PC-9 (cell line): ENCODE results near the gene METTL8. TPM values are rescaled to one million over a fixed set of nuclear protein-coding genes. Genes with fewer than 3 reads are reported as not detected.

ENCODE experiments used
- BruUV-seq: library from RNA; stranded (reverse); fragments of 400-500 nt; replicated peaks from 2 replicates; lab custom pipeline; 2021; lab: Mats Ljungman, UMichigan
- CTCF ChIA-PET: fragments of 300-600 bp; sonication (Branson Sonifier 250); formaldehyde crosslinking; loops from one replicate; lab custom pipeline; 2022; ENCODE audit warnings: antibody characterized with exemption; lab: Charles Lee
- POLR2A ChIA-PET: fragments of 300-600 bp; sonication (Branson Sonifier 250); formaldehyde crosslinking; loops from one replicate; lab custom pipeline; 2022; ENCODE audit warnings: antibody characterized with exemption; ENCODE audit not compliant: unreplicated experiment; lab: Charles Lee
- DNase-seq, 2 experiments: peaks; one replicate each; pipeline versions ENCODE4 v3.0.0 to v3.0.0-alpha.2; 2015 to 2022; ENCODE audit warnings: mixed read lengths in 1 of 2
- H2AFZ ChIP-seq: fragments of 200-600 bp; sonication (generic); 2 replicates; pipeline ENCODE4 v1.8.1; 2017; ENCODE audit warnings: antibody characterized with exemption
- H3F3A ChIP-seq: fragments of 200-600 bp; sonication (generic); 2 replicates; pipeline ENCODE4 v1.8.1; 2017; ENCODE audit warnings: antibody characterized with exemption, mild to moderate bottlenecking, low read depth; ENCODE audit not compliant: insufficient read depth
- H3K27ac ChIP-seq: fragments of 200-600 bp; sonication (generic); 2 replicates; pipeline ENCODE4 v1.6.1; 2016; ENCODE audit warnings: mixed run types
- H3K27me3 ChIP-seq: fragments of 200-600 bp; sonication (generic); 2 replicates; pipeline ENCODE4 v1.6.1; 2016; ENCODE audit warnings: low read depth, mixed run types; ENCODE audit not compliant: insufficient read depth
- H3K36me3 ChIP-seq: fragments of 200-600 bp; sonication (generic); 2 replicates; pipeline ENCODE4 v1.6.1; 2016; ENCODE audit warnings: low read depth, mixed run types
- H3K4me1 ChIP-seq: fragments of 200-600 bp; sonication (generic); replicated peaks from 2 replicates; pipeline ENCODE4 v1.6.1; 2016; ENCODE audit warnings: mixed run types; ENCODE audit not compliant: insufficient read depth
- H3K4me2 ChIP-seq: fragments of 200-600 bp; sonication (generic); 2 replicates; pipeline ENCODE4 v1.6.1; 2017; ENCODE audit warnings: mixed run types
- H3K4me3 ChIP-seq: fragments of 200-600 bp; sonication (generic); 2 replicates; pipeline ENCODE4 v1.6.1; 2016; ENCODE audit warnings: mixed run types
- H3K79me2 ChIP-seq: fragments of 200-600 bp; sonication (generic); 2 replicates; pipeline ENCODE4 v1.6.1; 2017; ENCODE audit warnings: low read depth, mixed run types
- H3K9me2 ChIP-seq: fragments of 200-600 bp; sonication (generic); 2 replicates; pipeline ENCODE4 v1.8.1; 2017; ENCODE audit warnings: mild to moderate bottlenecking; ENCODE audit not compliant: insufficient read depth
- H3K9me3 ChIP-seq: fragments of 200-600 bp; sonication (generic); 2 replicates; pipeline ENCODE4 v1.8.1; 2016; ENCODE audit warnings: low read depth; ENCODE audit not compliant: insufficient read depth
- H4K20me1 ChIP-seq: fragments of 200-600 bp; sonication (generic); 2 replicates; pipeline ENCODE4 v1.8.1; 2017; ENCODE audit not compliant: insufficient read depth
- CTCF ChIP-seq: fragments of 200-600 bp; sonication (generic); conservative IDR thresholded peaks from 2 replicates; pipeline ENCODE4 v1.6.1; 2017; ENCODE audit warnings: mixed run types, antibody characterized with exemption, mild to moderate bottlenecking, moderate library complexity
- EZH2 ChIP-seq: fragments of 200-600 bp; sonication (generic); IDR thresholded peaks from 2 replicates; pipeline ENCODE4 v1.8.0; 2017; ENCODE audit warnings: antibody characterized with exemption, low read depth
- intact Hi-C: fragments of 100-400 bp; cut with micrococcal nuclease; formaldehyde crosslinking; loops from one replicate; pipeline ENCODE4 v1.10.0; 2022; ENCODE audit not compliant: unreplicated experiment
- total RNA-seq: library from RNA; stranded (reverse); gene quantifications from 2 replicates; pipeline ENCODE4 v1.2.3, GENCODE V29; 2021

Gene METTL8
- total RNA-seq, 1 experiment from 2014 or later, result 21.8 TPM

- H3K27me3 ChIP-seq, result no peaks in the 10 kb centered on the region
- CTCF ChIA-PET, result no interaction called here
- DNase-seq, result no peak
- POLR2A ChIA-PET, result no interaction called here
- no peaks in the 10 kb centered on the region for H3K79me2 ChIP-seq
- intact Hi-C loops, result no loop called here
- no peak overlapping the region for H3K27ac ChIP-seq
- no peaks in the 10 kb centered on the region for H3K9me2 ChIP-seq
- no peaks in the 10 kb centered on the region for H3K36me3 ChIP-seq
- no peaks in the 10 kb centered on the region; the same call in 1 of the 2 replicates for H3F3A ChIP-seq
- no peak overlapping the region for H3K4me3 ChIP-seq
- H3K4me2 ChIP-seq, result no peak overlapping the region
- TF ChIP-seq EZH2 (no peak), CTCF (no peak)
- H4K20me1 ChIP-seq, result no peaks in the 10 kb centered on the region
- H3K9me3 ChIP-seq, result no peaks in the 10 kb centered on the region
- no peaks in the 10 kb centered on the region; the same call in 1 of the 2 replicates for H3K4me1 ChIP-seq
- BruUV-seq, result no TSS peak
- no peak overlapping the region for H2AFZ ChIP-seq
Measured at GRCh38 chr2:171327043-171327496, 106.7 kb downstream of the METTL8 start.

- H3K4me3 ChIP-seq, result no peak overlapping the region
- H3K79me2 ChIP-seq, result no peaks in the 10 kb centered on the region
- no peak overlapping the region for H2AFZ ChIP-seq
- no peak overlapping the region for H3K4me2 ChIP-seq
- DNase-seq, result no peak
- no peaks in the 10 kb centered on the region; the same call in 1 of the 2 replicates for H3K9me2 ChIP-seq
- no peaks in the 10 kb centered on the region for H3K36me3 ChIP-seq
- H3K27me3 ChIP-seq, result no peaks in the 10 kb centered on the region
- no peak overlapping the region for H3K27ac ChIP-seq
- no peaks in the 10 kb centered on the region for H4K20me1 ChIP-seq
- H3F3A ChIP-seq, result no peaks in the 10 kb centered on the region; the same call in 1 of the 2 replicates
- ChIA-PET POLR2A (interaction anchor here (0.5 to 0.8 kb wide), 2 partner anchors 161 to 684 kb away, joined by 5 to 13 read pairs; no protein-coding TSS in a partner anchor), CTCF (interaction anchor here (0.9 kb wide), 1 partner anchor 90 kb away, joined by 3 read pairs; no protein-coding TSS in a partner anchor)
- TF ChIP-seq EZH2 (no peak), CTCF (no peak)
- H3K4me1 ChIP-seq, result no peaks in the 10 kb centered on the region; the same call in 1 of the 2 replicates
- intact Hi-C loops, result no loop called here
- H3K9me3 ChIP-seq, result no peaks in the 10 kb centered on the region
- no TSS peak for BruUV-seq
Measured at GRCh38 chr2:171325886-171326585, 107.8 kb downstream of the METTL8 start.

GRCh38 chr2:171323971-171324528 lies 109.7 kb downstream of the METTL8 start:
- no peak for TF ChIP-seq CTCF
- no peak for TF ChIP-seq EZH2
- H3K9me3 ChIP-seq, result no peaks in the 10 kb centered on the region
- no peaks in the 10 kb centered on the region; the same call in 1 of the 2 replicates for H3K9me2 ChIP-seq
- no peak overlapping the region for H3K4me3 ChIP-seq
- BruUV-seq, result no TSS peak
- intact Hi-C loops, result no loop called here
- no peaks in the 10 kb centered on the region for H3K79me2 ChIP-seq
- CTCF ChIA-PET, result interaction anchor here (0.6 kb wide), 1 partner anchor 59 kb away, joined by 10 read pairs; no protein-coding TSS in a partner anchor
- no peak overlapping the region for H2AFZ ChIP-seq
- no peak overlapping the region for H3K4me2 ChIP-seq
- DNase-seq, result no peak
- H3K4me1 ChIP-seq, result no peaks in the 10 kb centered on the region
- H3F3A ChIP-seq, result no peaks in the 10 kb centered on the region; the same call in 1 of the 2 replicates
- H3K36me3 ChIP-seq, result no peaks in the 10 kb centered on the region
- POLR2A ChIA-PET, result no interaction called here
- H3K27ac ChIP-seq, result no peak overlapping the region
- no peaks in the 10 kb centered on the region for H3K27me3 ChIP-seq
- no peaks in the 10 kb centered on the region for H4K20me1 ChIP-seq
